Calu3 (cell line): Measurements from ENCODE around the gene SORCS3. TPM values are rescaled to one million over a fixed set of nuclear protein-coding genes. Genes with fewer than 3 reads are reported as not detected.

Source experiments
- BruUV-seq: library from RNA; stranded (reverse); fragments of 400-500 nt; replicated peaks from 2 replicates; lab custom pipeline; 2021; lab: Mats Ljungman, UMichigan
- CTCF ChIA-PET: fragments of 300-600 bp; sonication (Branson Sonifier 250); formaldehyde crosslinking; loops from one replicate; lab custom pipeline; 2022; ENCODE audit warnings: antibody characterized with exemption; lab: Charles Lee
- DNase-seq: peaks from one replicate; pipeline ENCODE4 v3.0.0; 2022
- H3K27ac Mint-ChIP-seq: one replicate; pipeline ENCODE4 v1.8.0; 2022; ENCODE audit warnings: mixed read lengths; ENCODE audit not compliant: unreplicated experiment
- H3K27me3 Mint-ChIP-seq: one replicate; pipeline ENCODE4 v1.8.0; 2022; ENCODE audit warnings: mixed read lengths; ENCODE audit not compliant: unreplicated experiment
- H3K36me3 Mint-ChIP-seq: one replicate; pipeline ENCODE4 v1.8.0; 2022; ENCODE audit warnings: mild to moderate bottlenecking, moderate library complexity, mixed read lengths; ENCODE audit not compliant: insufficient read depth, unreplicated experiment
- H3K4me1 Mint-ChIP-seq: one replicate; pipeline ENCODE4 v1.8.0; 2022; ENCODE audit warnings: mild to moderate bottlenecking, low read depth, mixed read lengths; ENCODE audit not compliant: unreplicated experiment
- H3K4me3 Mint-ChIP-seq: one replicate; pipeline ENCODE4 v1.8.0; 2022; ENCODE audit warnings: mild to moderate bottlenecking, low read depth, moderate library complexity, mixed read lengths; ENCODE audit not compliant: unreplicated experiment
- H3K9me3 Mint-ChIP-seq: one replicate; pipeline ENCODE4 v1.8.0; 2022; ENCODE audit warnings: low read depth, mixed read lengths; ENCODE audit not compliant: unreplicated experiment
- intact Hi-C: fragments of 100-400 bp; cut with micrococcal nuclease; formaldehyde crosslinking; loops from one replicate; pipeline ENCODE4 v1.10.0; 2022; ENCODE audit not compliant: unreplicated experiment
- total RNA-seq: library from RNA; stranded (reverse); gene quantifications from 2 replicates; pipeline ENCODE4 v1.2.3, GENCODE V29; 2022
- TF ChIP-seq, protein P1 (sequence below): fragments of 200-600 bp; IDR thresholded peaks from one replicate; pipeline ENCODE4 v1.8.0; 2022; ENCODE audit warnings: antibody characterized with exemption; ENCODE audit not compliant: unreplicated experiment

The SORCS3 gene
- total RNA-seq, 1 experiment from 2014 or later = not detected

DNA sequence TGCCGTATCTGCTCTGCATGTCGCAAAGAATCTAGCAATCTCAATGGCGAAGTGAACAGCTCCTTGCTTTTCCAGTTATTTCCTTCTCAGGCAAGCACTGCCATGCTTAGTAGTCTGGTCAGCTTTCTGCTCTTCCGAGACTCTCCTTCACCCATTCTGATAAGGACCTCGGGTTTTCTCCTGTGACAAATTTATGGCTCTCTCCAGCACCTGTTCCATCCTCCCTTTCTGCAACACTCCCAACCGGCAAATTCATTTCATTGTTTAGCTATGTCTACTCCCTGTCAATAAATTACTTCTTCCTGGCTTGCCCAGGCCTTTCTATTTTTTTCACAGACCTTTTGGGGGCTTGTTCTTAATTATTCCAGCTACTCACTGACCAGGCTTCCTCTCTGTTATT is 252.6 kb downstream of the SORCS3 start:
- TF ChIP-seq, protein P1, sequence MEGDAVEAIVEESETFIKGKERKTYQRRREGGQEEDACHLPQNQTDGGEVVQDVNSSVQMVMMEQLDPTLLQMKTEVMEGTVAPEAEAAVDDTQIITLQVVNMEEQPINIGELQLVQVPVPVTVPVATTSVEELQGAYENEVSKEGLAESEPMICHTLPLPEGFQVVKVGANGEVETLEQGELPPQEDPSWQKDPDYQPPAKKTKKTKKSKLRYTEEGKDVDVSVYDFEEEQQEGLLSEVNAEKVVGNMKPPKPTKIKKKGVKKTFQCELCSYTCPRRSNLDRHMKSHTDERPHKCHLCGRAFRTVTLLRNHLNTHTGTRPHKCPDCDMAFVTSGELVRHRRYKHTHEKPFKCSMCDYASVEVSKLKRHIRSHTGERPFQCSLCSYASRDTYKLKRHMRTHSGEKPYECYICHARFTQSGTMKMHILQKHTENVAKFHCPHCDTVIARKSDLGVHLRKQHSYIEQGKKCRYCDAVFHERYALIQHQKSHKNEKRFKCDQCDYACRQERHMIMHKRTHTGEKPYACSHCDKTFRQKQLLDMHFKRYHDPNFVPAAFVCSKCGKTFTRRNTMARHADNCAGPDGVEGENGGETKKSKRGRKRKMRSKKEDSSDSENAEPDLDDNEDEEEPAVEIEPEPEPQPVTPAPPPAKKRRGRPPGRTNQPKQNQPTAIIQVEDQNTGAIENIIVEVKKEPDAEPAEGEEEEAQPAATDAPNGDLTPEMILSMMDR = no peak
- no peaks in the 10 kb centered on the region for H3K27me3 Mint-ChIP-seq
- H3K4me1 Mint-ChIP-seq = no peaks in the 10 kb centered on the region
- no TSS peak for BruUV-seq
- no peaks in the 10 kb centered on the region for H3K36me3 Mint-ChIP-seq
- H3K27ac Mint-ChIP-seq = no peak overlapping the region
- DNase-seq = no peak
- H3K9me3 Mint-ChIP-seq = peaks cover 3% of the 10 kb centered on the region
- intact Hi-C loops = no loop called here
- CTCF ChIA-PET = no interaction called here
- no peak overlapping the region for H3K4me3 Mint-ChIP-seq

DNA sequence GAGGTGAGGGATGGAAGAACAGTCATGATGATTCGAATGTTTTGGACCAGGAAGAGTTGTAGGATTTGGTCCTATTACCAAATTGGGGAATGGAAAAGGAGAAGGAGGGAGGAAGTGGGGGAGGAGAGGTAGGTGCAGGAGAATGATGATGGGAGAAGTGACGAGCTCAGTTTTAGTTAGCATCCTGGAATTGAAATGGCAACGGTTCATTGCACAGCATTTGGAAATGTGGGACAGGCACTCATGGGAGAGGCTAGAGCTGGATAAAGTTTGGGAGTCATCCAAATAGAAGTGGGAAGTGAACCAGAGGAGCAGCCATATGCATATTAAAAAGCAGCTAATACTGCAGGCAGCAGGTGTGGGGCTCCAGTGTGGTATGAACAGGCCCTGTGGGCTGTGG is 253.6 kb downstream of the SORCS3 start:
- CTCF ChIA-PET = no interaction called here
- H3K36me3 Mint-ChIP-seq = no peaks in the 10 kb centered on the region
- no TSS peak for BruUV-seq
- no peaks in the 10 kb centered on the region for H3K9me3 Mint-ChIP-seq
- TF ChIP-seq, protein P1 = no peak
- H3K4me3 Mint-ChIP-seq = no peak overlapping the region
- H3K27ac Mint-ChIP-seq = no peak overlapping the region
- intact Hi-C loops = no loop called here
- H3K4me1 Mint-ChIP-seq = no peaks in the 10 kb centered on the region
- no peaks in the 10 kb centered on the region for H3K27me3 Mint-ChIP-seq
- DNase-seq = no peak

GRCh38 chr10:104895541-104895940 is 254.5 kb downstream of the SORCS3 start:
- intact Hi-C loops = no loop called here

DNA sequence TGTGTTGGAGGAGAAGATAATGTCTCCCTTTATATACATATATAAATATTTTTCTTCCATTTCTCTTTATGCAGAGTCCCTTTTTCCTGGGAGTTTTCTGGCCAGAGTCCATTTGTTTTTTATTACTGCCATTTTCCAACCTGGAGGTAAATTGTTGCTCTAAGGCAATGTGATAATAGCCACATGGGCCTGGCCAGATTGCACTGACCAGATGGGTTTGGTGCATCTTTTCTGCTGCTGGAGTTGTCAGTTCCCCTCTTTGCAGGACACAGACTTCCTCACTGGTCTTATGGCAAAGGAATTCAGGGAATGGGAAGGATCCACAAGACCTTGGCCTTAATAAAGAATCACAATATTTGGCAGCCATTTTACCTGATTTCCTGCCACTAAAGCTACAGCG is 254.9 kb downstream of the SORCS3 start:
- intact Hi-C loops = no loop called here
- H3K27ac Mint-ChIP-seq = no peak overlapping the region
- H3K36me3 Mint-ChIP-seq = no peaks in the 10 kb centered on the region
- CTCF ChIA-PET = no interaction called here
- H3K4me3 Mint-ChIP-seq = no peak overlapping the region
- DNase-seq = no peak
- no peaks in the 10 kb centered on the region for H3K9me3 Mint-ChIP-seq
- TF ChIP-seq, protein P1 = no peak
- H3K4me1 Mint-ChIP-seq = no peaks in the 10 kb centered on the region
- no peaks in the 10 kb centered on the region for H3K27me3 Mint-ChIP-seq
- BruUV-seq = no TSS peak

More at GRCh38 chr10:104895541-104895940, 254.5 kb downstream of the SORCS3 start:
- H3K4me3 Mint-ChIP-seq = no peak overlapping the region
- no peak for DNase-seq
- no peaks in the 10 kb centered on the region for H3K9me3 Mint-ChIP-seq
- H3K27ac Mint-ChIP-seq = no peak overlapping the region
- TF ChIP-seq, protein P1 = no peak
- H3K4me1 Mint-ChIP-seq = no peaks in the 10 kb centered on the region
- no peaks in the 10 kb centered on the region for H3K36me3 Mint-ChIP-seq
- CTCF ChIA-PET = no interaction called here
- H3K27me3 Mint-ChIP-seq = no peaks in the 10 kb centered on the region
- BruUV-seq = no TSS peak
